ENCODE results near the gene PAAF1.
"Not testable (repeated sequence)": the region's sequence is repeated elsewhere in the genome, so short reads cannot be mapped to it uniquely, and the experiment has no call there.

PAAF1 gene

DNA sequence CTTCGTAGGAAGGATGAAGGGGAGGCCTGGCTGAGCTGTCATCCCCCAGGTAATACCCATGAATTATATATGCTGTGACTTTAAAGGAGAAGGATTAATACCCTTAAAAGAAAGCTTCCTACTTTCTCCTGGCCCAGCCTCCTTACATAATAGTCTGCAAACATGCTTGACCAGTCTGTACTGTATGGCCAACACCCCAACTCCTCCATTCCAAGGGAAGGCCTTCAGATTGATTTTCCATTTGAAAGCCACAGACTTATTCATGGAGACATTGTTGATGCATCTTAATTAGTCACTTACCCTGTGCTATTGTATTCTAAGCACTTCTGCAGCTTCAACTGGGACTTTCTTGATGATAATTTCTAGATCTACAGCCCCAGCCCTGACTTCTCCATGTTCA is 2.0 kb downstream of the PAAF1 start:
- no peak overlapping the region for H3K4me3 ChIP-seq (ENCODE audit: insufficient read depth, low read depth, low read length)
- no peak overlapping the region for H3K27ac ChIP-seq (ENCODE audit: insufficient read depth, low read depth, low read length, poor library complexity, severe bottlenecking)
- H3K27me3 ChIP-seq (ENCODE audit: control insufficient read depth, insufficient read depth, low read length, poor library complexity, severe bottlenecking), result no peaks in the 10 kb centered on the region
- H3K36me3 ChIP-seq (ENCODE audit: control insufficient read depth, insufficient read depth, low read length), result peaks cover 9% of the 10 kb centered on the region
- H3K4me1 ChIP-seq (ENCODE audit: control insufficient read depth, insufficient read depth, low read length), result peaks cover 10% of the 10 kb centered on the region
- H3K9me3 ChIP-seq (ENCODE audit: control insufficient read depth, low read length), result no peaks in the 10 kb centered on the region
- 43% methylated on average over 1 of the region's 1 CpG; no CpG with 5 or more reads in 1 of the 2 experiments for WGBS, 2 experiments

DNA sequence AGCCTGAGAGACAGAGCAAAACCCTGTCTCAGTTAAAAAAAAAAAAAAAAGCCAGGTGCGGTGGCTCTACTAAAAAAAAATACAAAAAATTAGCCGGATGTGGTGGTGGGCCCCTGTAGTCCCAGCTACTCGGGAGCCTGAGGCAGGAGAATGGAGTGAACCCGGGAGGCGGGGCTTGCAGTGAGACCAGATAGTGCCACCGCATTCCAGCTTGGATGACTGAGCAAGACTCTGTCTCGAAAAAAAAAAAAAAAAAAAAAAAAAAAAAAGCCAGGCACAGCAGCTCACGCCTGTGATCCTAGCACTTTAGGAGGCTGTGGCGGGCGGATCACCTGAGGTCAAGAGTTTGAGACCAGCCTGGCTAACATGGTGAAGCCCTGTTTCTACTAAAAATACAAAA is 3.6 kb downstream of the PAAF1 start:
- H3K27me3 ChIP-seq (ENCODE audit: control insufficient read depth, insufficient read depth, low read length, poor library complexity, severe bottlenecking); H3K9me3 ChIP-seq (ENCODE audit: control insufficient read depth, low read length); H3K4me1 ChIP-seq (ENCODE audit: control insufficient read depth, insufficient read depth, low read length); H3K36me3 ChIP-seq (ENCODE audit: control insufficient read depth, insufficient read depth, low read length); H3K27ac ChIP-seq (ENCODE audit: insufficient read depth, low read depth, low read length, poor library complexity, severe bottlenecking); H3K4me3 ChIP-seq (ENCODE audit: insufficient read depth, low read depth, low read length): not testable (repeated sequence)
- WGBS, 2 experiments, result 90 to 91% methylated on average over 10 of the region's 10 CpGs

DNA sequence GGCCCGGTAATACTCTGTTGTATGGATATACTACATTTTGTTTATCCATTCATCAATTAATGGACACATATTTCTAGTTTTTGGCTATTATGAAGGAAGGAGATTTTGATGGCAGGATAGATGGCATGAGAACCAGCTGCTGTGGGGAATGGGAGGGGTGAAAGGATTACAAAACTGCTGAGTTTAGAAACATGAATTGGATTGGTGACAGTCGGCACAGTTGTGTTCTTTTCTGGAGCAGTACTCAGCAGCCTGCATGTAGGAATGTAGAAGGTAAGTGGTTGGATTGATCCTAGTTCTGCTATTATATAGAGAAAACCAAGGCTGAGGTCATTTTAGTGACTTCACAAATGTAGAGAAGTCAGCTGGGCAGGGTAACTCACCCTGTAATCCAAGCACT is 7.1 kb downstream of the PAAF1 start:
- 92 to 100% methylated on average over 1 to 2 of the region's 2 CpGs for WGBS, 2 experiments
- no peaks in the 10 kb centered on the region for H3K9me3 ChIP-seq (ENCODE audit: control insufficient read depth, low read length)
- H3K36me3 ChIP-seq (ENCODE audit: control insufficient read depth, insufficient read depth, low read length), result peaks cover 9% of the 10 kb centered on the region
- H3K4me3 ChIP-seq (ENCODE audit: insufficient read depth, low read depth, low read length), result no peak overlapping the region
- H3K4me1 ChIP-seq (ENCODE audit: control insufficient read depth, insufficient read depth, low read length), result no peaks in the 10 kb centered on the region
- H3K27me3 ChIP-seq (ENCODE audit: control insufficient read depth, insufficient read depth, low read length, poor library complexity, severe bottlenecking), result no peaks in the 10 kb centered on the region
- H3K27ac ChIP-seq (ENCODE audit: insufficient read depth, low read depth, low read length, poor library complexity, severe bottlenecking), result no peak overlapping the region

DNA sequence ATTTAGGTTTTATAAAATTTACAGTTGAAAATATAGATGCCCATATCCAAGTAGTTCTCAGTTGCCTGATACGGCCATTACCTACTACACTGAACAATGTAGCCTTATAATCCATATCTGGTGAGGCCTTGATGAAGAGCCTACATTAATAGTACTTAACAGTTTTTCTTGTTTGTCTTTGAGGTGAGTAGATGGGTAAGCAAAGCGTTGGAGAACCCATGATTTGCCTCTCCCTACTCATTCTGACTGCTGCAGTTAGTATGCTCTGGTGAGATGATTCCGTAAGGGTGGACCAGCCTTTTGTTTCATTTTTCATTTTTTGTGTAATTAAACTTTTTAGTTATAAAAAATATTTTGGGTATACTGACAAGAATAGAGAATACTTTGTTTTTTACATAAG is 11.4 kb downstream of the PAAF1 start:
- WGBS, 2 experiments, result 96 to 100% methylated on average over 1 to 2 of the region's 3 CpGs
- Histone ChIP-seq H3K9me3 (ENCODE audit: control insufficient read depth, low read length) (no peaks in the 10 kb centered on the region), H3K27me3 (ENCODE audit: control insufficient read depth, insufficient read depth, low read length, poor library complexity, severe bottlenecking) (no peaks in the 10 kb centered on the region), H3K4me1 (ENCODE audit: control insufficient read depth, insufficient read depth, low read length) (no peaks in the 10 kb centered on the region), H3K36me3 (ENCODE audit: control insufficient read depth, insufficient read depth, low read length) (peaks cover 4% of the 10 kb centered on the region), H3K4me3 (ENCODE audit: insufficient read depth, low read depth, low read length) (no peak overlapping the region), H3K27ac (ENCODE audit: insufficient read depth, low read depth, low read length, poor library complexity, severe bottlenecking) (no peak overlapping the region)

DNA sequence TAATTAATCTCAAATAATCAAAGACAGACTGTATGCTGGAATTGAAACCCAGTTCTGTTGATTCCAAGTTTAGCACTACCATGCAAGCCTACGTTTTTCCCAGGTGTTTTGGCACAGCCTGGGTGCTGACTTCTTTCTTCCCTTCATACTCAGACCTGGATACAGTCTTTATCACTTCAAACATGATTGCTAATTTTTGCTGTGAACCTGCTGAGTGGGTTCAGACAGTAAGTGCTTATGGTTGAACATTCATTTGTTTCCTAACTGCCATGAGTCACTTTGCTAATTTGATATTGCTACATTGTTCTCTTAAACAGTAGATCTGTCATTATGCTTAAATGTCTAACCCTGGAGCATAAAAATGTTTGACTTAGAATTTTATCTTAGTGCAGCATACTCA is 12.2 kb downstream of the PAAF1 start:
- 76 to 81% methylated on average over 1 of the region's 1 CpG for WGBS, 2 experiments
- no peak overlapping the region for H3K27ac ChIP-seq (ENCODE audit: insufficient read depth, low read depth, low read length, poor library complexity, severe bottlenecking)
- no peaks in the 10 kb centered on the region for H3K27me3 ChIP-seq (ENCODE audit: control insufficient read depth, insufficient read depth, low read length, poor library complexity, severe bottlenecking)
- H3K4me1 ChIP-seq (ENCODE audit: control insufficient read depth, insufficient read depth, low read length), result no peaks in the 10 kb centered on the region
- H3K9me3 ChIP-seq (ENCODE audit: control insufficient read depth, low read length), result no peaks in the 10 kb centered on the region
- H3K36me3 ChIP-seq (ENCODE audit: control insufficient read depth, insufficient read depth, low read length), result peaks cover 4% of the 10 kb centered on the region
- H3K4me3 ChIP-seq (ENCODE audit: insufficient read depth, low read depth, low read length), result no peak overlapping the region

DNA sequence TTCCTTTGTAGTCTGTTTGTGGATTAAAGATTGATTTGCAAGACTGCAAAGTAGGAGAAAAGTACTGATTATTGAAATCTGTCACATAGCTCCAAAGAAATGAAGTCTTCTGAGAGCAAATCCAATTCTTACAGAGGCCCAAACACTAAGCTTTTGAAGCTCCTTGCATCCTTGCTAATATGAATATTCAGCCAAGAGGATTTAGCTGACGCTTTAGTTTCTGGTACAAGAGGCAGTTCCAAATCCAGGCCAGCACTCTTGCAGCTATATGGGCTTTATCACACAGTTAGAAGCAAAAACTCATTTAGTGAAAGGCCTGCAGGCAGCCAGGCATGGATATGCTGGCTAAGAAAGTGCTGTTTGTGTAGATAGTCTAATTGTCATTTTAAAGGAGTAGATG is 12.7 kb downstream of the PAAF1 start:
- H3K27me3 ChIP-seq (ENCODE audit: control insufficient read depth, insufficient read depth, low read length, poor library complexity, severe bottlenecking), result no peaks in the 10 kb centered on the region
- peaks cover 4% of the 10 kb centered on the region for H3K36me3 ChIP-seq (ENCODE audit: control insufficient read depth, insufficient read depth, low read length)
- H3K27ac ChIP-seq (ENCODE audit: insufficient read depth, low read depth, low read length, poor library complexity, severe bottlenecking), result no peak overlapping the region
- 89 to 96% methylated on average over 1 of the region's 1 CpG for WGBS, 2 experiments
- no peaks in the 10 kb centered on the region for H3K9me3 ChIP-seq (ENCODE audit: control insufficient read depth, low read length)
- no peaks in the 10 kb centered on the region for H3K4me1 ChIP-seq (ENCODE audit: control insufficient read depth, insufficient read depth, low read length)
- no peak overlapping the region for H3K4me3 ChIP-seq (ENCODE audit: insufficient read depth, low read depth, low read length)

DNA sequence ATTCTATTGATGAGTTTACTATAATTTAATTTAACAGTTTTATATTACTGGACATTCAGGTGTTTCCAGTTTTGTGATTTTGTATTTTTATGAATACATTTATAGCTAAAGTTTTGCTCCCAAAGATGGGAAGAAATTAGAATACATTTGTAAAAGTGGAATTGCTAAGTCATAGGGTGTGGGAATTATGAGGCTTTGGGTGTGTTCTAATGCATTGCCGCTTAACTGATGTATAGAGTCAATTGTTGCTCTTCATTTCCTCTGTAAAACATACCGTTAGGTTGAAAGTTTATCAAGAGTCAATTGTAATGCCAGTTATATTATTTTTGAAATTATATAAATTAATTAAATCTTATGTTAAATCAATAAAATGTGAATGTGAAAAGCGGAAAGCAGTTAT is 16.2 kb downstream of the PAAF1 start:
- H3K9me3 ChIP-seq (ENCODE audit: control insufficient read depth, low read length), result no peaks in the 10 kb centered on the region
- H3K4me1 ChIP-seq (ENCODE audit: control insufficient read depth, insufficient read depth, low read length), result no peaks in the 10 kb centered on the region
- WGBS, 2 experiments, result 94 to 95% methylated on average over 2 to 3 of the region's 3 CpGs
- no peaks in the 10 kb centered on the region for H3K36me3 ChIP-seq (ENCODE audit: control insufficient read depth, insufficient read depth, low read length)
- no peak overlapping the region for H3K4me3 ChIP-seq (ENCODE audit: insufficient read depth, low read depth, low read length)
- H3K27ac ChIP-seq (ENCODE audit: insufficient read depth, low read depth, low read length, poor library complexity, severe bottlenecking), result no peak overlapping the region
- H3K27me3 ChIP-seq (ENCODE audit: control insufficient read depth, insufficient read depth, low read length, poor library complexity, severe bottlenecking), result no peaks in the 10 kb centered on the region

DNA sequence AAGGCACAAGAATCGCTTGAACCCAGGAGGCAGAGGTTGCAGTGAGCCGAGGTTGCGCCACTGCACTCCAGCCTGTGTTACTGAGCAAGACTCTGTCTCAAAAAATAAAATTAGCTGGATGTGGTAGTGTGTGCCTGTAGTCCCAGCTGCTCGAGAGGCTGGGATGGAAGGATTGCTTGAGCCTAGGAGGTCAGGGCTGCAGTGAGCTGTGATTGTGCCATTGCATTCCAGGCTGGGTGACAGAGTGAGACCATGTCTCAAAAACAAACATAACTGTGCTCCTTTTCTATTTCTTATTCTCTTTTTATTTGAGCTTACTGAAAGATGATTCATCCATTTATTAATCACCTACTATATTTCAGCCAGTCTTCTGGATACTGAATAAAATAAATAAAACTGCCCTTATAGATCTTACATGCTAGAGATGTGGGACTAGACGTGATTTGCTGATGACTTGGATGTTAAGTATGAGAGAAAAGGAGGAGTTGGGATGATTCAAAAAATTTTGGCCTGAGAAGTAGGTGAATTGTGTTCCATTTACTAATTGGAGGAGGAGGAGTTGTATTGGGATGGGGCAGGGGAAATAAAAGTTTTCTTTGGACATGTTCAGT is 18.0 kb downstream of the PAAF1 start:
- no peaks in the 10 kb centered on the region for H3K27me3 ChIP-seq (ENCODE audit: control insufficient read depth, insufficient read depth, low read length, poor library complexity, severe bottlenecking)
- 94 to 97% methylated on average over 5 of the region's 5 CpGs for WGBS, 2 experiments
- peaks cover 12% of the 10 kb centered on the region for H3K36me3 ChIP-seq (ENCODE audit: control insufficient read depth, insufficient read depth, low read length)
- H3K4me3 ChIP-seq (ENCODE audit: insufficient read depth, low read depth, low read length), result no peak overlapping the region
- no peak overlapping the region for H3K27ac ChIP-seq (ENCODE audit: insufficient read depth, low read depth, low read length, poor library complexity, severe bottlenecking)
- H3K4me1 ChIP-seq (ENCODE audit: control insufficient read depth, insufficient read depth, low read length), result no peaks in the 10 kb centered on the region
- no peaks in the 10 kb centered on the region for H3K9me3 ChIP-seq (ENCODE audit: control insufficient read depth, low read length)

DNA sequence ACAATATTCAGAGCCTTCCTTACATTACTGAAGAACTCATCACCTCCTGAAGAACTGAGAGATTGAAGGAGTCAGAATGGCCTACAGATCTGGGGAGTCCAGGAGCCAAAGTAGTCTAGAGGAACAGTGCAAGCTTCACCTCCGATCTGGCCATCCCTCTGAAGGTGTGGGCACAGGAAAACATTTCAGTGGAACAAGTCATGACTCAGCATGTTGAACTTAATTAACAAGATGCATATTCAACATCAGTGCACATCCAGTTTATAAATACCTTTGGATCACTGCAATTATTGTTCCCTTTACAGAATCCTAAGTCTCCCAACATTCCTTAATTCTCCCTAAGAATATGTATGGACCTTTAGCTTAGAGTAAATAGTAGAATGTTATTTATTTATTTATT is 25.5 kb downstream of the PAAF1 start:
- Histone ChIP-seq H3K4me1 (ENCODE audit: control insufficient read depth, insufficient read depth, low read length) (no peaks in the 10 kb centered on the region), H3K36me3 (ENCODE audit: control insufficient read depth, insufficient read depth, low read length) (peaks cover 21% of the 10 kb centered on the region)
- 91 to 100% methylated on average over 1 of the region's 1 CpG for WGBS, 2 experiments

DNA sequence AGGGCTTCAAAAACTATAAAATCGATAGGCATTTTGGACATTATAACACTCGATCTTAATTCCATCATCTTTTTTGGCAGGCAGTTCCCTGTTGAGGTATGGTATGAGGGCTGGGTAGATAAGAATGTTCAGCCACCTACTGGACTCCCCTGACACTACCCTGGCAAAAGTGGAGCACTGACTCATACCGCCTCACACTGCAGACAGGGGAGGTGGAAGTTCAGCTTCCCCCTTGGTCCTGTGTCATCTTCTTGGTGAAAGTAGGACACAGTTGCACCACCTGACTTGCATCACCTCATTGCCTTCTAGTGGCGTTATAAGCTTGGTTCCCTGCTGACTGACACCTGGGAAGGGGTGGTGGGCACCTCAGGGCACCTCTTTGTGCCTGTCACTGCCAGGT is 30.4 kb downstream of the PAAF1 start:
- Histone ChIP-seq H3K4me3 (ENCODE audit: insufficient read depth, low read depth, low read length) (no peak overlapping the region), H3K36me3 (ENCODE audit: control insufficient read depth, insufficient read depth, low read length) (peaks cover 2% of the 10 kb centered on the region), H3K9me3 (ENCODE audit: control insufficient read depth, low read length) (no peaks in the 10 kb centered on the region), H3K4me1 (ENCODE audit: control insufficient read depth, insufficient read depth, low read length) (no peaks in the 10 kb centered on the region), H3K27me3 (ENCODE audit: control insufficient read depth, insufficient read depth, low read length, poor library complexity, severe bottlenecking) (no peaks in the 10 kb centered on the region), H3K27ac (ENCODE audit: insufficient read depth, low read depth, low read length, poor library complexity, severe bottlenecking) (no peak overlapping the region)
- 92 to 94% methylated on average over 4 of the region's 4 CpGs for WGBS, 2 experiments

More for the DNA sequence above, 25.5 kb downstream of the PAAF1 start:
- Histone ChIP-seq H3K27ac (ENCODE audit: insufficient read depth, low read depth, low read length, poor library complexity, severe bottlenecking) (no peak overlapping the region), H3K4me3 (ENCODE audit: insufficient read depth, low read depth, low read length) (no peak overlapping the region), H3K27me3 (ENCODE audit: control insufficient read depth, insufficient read depth, low read length, poor library complexity, severe bottlenecking) (no peaks in the 10 kb centered on the region), H3K9me3 (ENCODE audit: control insufficient read depth, low read length) (no peaks in the 10 kb centered on the region)

DNA sequence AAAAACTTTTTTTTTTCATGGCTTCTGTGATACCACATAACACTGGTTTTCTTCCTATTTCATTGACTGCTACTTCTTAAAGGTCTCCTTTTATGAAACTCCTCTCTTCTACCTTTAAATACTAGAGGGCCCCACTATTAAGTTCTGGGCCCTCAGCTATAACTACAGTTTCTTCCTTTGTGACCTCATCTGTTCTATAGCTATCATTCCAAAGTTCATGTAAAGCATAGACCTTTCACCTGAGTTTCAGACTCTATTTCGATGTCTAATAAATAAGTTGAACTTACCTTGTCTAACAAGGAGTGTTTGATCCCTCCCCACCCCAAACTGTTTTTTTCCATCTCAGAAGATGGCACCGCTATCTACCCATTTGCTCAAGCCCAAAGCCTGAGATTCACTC is 35.2 kb downstream of the PAAF1 start:
- H3K4me1 ChIP-seq (ENCODE audit: control insufficient read depth, insufficient read depth, low read length), result no peaks in the 10 kb centered on the region
- no peaks in the 10 kb centered on the region for H3K9me3 ChIP-seq (ENCODE audit: control insufficient read depth, low read length)
- no peak overlapping the region for H3K27ac ChIP-seq (ENCODE audit: insufficient read depth, low read depth, low read length, poor library complexity, severe bottlenecking)
- peaks cover 5% of the 10 kb centered on the region for H3K36me3 ChIP-seq (ENCODE audit: control insufficient read depth, insufficient read depth, low read length)
- 93 to 96% methylated on average over 2 of the region's 2 CpGs for WGBS, 2 experiments
- H3K4me3 ChIP-seq (ENCODE audit: insufficient read depth, low read depth, low read length), result no peak overlapping the region
- no peaks in the 10 kb centered on the region for H3K27me3 ChIP-seq (ENCODE audit: control insufficient read depth, insufficient read depth, low read length, poor library complexity, severe bottlenecking)
